GM18508 (cell line): Measurements from ENCODE around the gene LILRA2.

ENCODE experiments used
- ATAC-seq: cut with Tn5 transposase; IDR thresholded peaks from one replicate; pipeline ENCODE4 v1.9.1; 2021; ENCODE audit warnings: moderate number of reproducible peaks; ENCODE audit not compliant: insufficient read depth, unreplicated experiment

The LILRA2 gene

GRCh38 chr19:54573330-54573872 is at the start of gene LILRA2:
LILRA2 (plus strand) TSS chr19:54573790; CDS start chr19:54573879, 89 bp downstream.
- no peak for ATAC-seq

GRCh38 chr19:54525636-54526035 is 48.0 kb upstream of the LILRA2 start:
- ATAC-seq, result no peak

- ATAC-seq, result no peak
Observed at GRCh38 chr19:54526972-54527371, 46.6 kb upstream of the LILRA2 start.

- no peak for ATAC-seq
Observed at GRCh38 chr19:54530866-54531265, 42.7 kb upstream of the LILRA2 start.

GRCh38 chr19:54532528-54532927 is 41.1 kb upstream of the LILRA2 start:
- ATAC-seq, result peak; percentile 71

- ATAC-seq, result no peak
Observed at GRCh38 chr19:54533476-54533875, 40.1 kb upstream of the LILRA2 start.

GRCh38 chr19:54534156-54534555 is 39.4 kb upstream of the LILRA2 start:
- ATAC-seq, result no peak

GRCh38 chr19:54535601-54536000 is 38.0 kb upstream of the LILRA2 start:
- no peak for ATAC-seq

- no peak for ATAC-seq
Observed at GRCh38 chr19:54536956-54537355, 36.6 kb upstream of the LILRA2 start.

- no peak for ATAC-seq
Observed at GRCh38 chr19:54541712-54542111, 31.9 kb upstream of the LILRA2 start.

GRCh38 chr19:54548806-54549205 is 24.8 kb upstream of the LILRA2 start:
- no peak for ATAC-seq

- ATAC-seq, result no peak
Observed at GRCh38 chr19:54549224-54549623, 24.4 kb upstream of the LILRA2 start.

GRCh38 chr19:54551293-54551692 is 22.3 kb upstream of the LILRA2 start:
- ATAC-seq, result no peak

GRCh38 chr19:54551950-54552912 is 21.4 kb upstream of the LILRA2 start:
- ATAC-seq, result no peak

- ATAC-seq, result no peak
Observed at GRCh38 chr19:54552913-54553310, 20.7 kb upstream of the LILRA2 start.

GRCh38 chr19:54554006-54554405 is 19.6 kb upstream of the LILRA2 start:
- ATAC-seq, result no peak

GRCh38 chr19:54554896-54555295 is 18.7 kb upstream of the LILRA2 start:
- ATAC-seq, result no peak

GRCh38 chr19:54556194-54556593 is 17.4 kb upstream of the LILRA2 start:
- no peak for ATAC-seq

GRCh38 chr19:54558339-54558738 is 15.3 kb upstream of the LILRA2 start:
- ATAC-seq, result no peak

GRCh38 chr19:54560881-54561385 is 12.7 kb upstream of the LILRA2 start:
- no peak for ATAC-seq

GRCh38 chr19:54561840-54562239 is 11.8 kb upstream of the LILRA2 start:
- ATAC-seq, result no peak
